HepG2 (cell line): ENCODE measurements around the gene IFIT1. TPM values are rescaled to one million over a fixed set of nuclear protein-coding genes. Genes with fewer than 3 reads are reported as not detected.

Source experiments
- ATAC-seq: fragments of 200-7000 bp; cut with Tn5 transposase; 3 replicates; pipeline ENCODE4 v1.9.1; 2020; ENCODE audit warnings: mild to moderate bottlenecking, moderate library complexity
- BruUV-seq: library from RNA; stranded (reverse); fragments of 400-500 nt; replicated peaks from 2 replicates; lab custom pipeline; 2021; lab: Mats Ljungman, UMichigan
- CTCF ChIA-PET: fragments of 300-600 bp; formaldehyde crosslinking; extraction: SDS; loops from one replicate; lab custom pipeline; 2021; ENCODE audit warnings: low total read pairs, inconsistent platforms, low intra/inter-chr PET ratio; lab: Yijun Ruan, JAX
- POLR2A ChIA-PET: fragments of 350-600 bp; sonication (Branson Sonifier 250); formaldehyde crosslinking; loops from one replicate; lab custom pipeline; 2020; ENCODE audit warnings: antibody characterized with exemption, inconsistent platforms; lab: Yijun Ruan, JAX
- DNase-seq: peaks from one replicate; pipeline ENCODE4 v3.0.0-alpha.2; 2015; ENCODE audit warnings: low spot score
- FAIRE-seq: peaks from 3 replicates; lab custom pipeline; 2011; peaks lifted over from hg19 to GRCh38; lab: Jason Lieb, UNC
- H2AFZ ChIP-seq: one replicate; pipeline ENCODE4 v1.6.1; 2011; ENCODE audit warnings: low read length, inconsistent platforms
- H3K27ac ChIP-seq: fragments of 300-600 bp; 3 replicates; pipeline ENCODE4 v1.8.0; 2011; ENCODE audit warnings: mixed run types, mild to moderate bottlenecking, mixed read lengths, low read length, inconsistent platforms; ENCODE audit not compliant: insufficient read depth; ENCODE audit errors: extremely low read length
- H3K27me3 ChIP-seq, 2 experiments: fragments of 200-600 bp in 1 of 2; 2 replicates in 1 of 2; 3 replicates in 1 of 2; pipeline versions ENCODE4 v1.6.0 to v1.8.0; 2011; ENCODE audit warnings: low read length in 2 of 2, mild to moderate bottlenecking in 2 of 2, moderate library complexity in 2 of 2, inconsistent platforms in 1 of 2; ENCODE audit not compliant: insufficient read depth in 2 of 2, control insufficient read depth in 1 of 2
- H3K36me3 ChIP-seq, 2 experiments: fragments of 200-600 bp in 1 of 2; replicated peaks in 1 of 2; 2 replicates in 1 of 2; 3 replicates in 1 of 2; pipeline versions ENCODE4 v1.5.1 to v1.8.0; 2011; ENCODE audit warnings: low read length in 2 of 2, inconsistent platforms in 1 of 2; ENCODE audit not compliant: insufficient read depth in 2 of 2, control insufficient read depth in 1 of 2
- H3K4me1 ChIP-seq: 2 replicates; pipeline ENCODE4 v1.5.1; 2012; ENCODE audit warnings: low read length, inconsistent platforms; ENCODE audit not compliant: insufficient read depth
- H3K4me2 ChIP-seq: 2 replicates; pipeline ENCODE4 v1.6.0; 2011; ENCODE audit warnings: low read depth, low read length, inconsistent platforms
- H3K4me3 ChIP-seq, 3 experiments: fragments of 200-600 bp in 1 of 3; sonication (generic), shearing (Covaris generic) in 1 of 3; replicated peaks in 1 of 3; 2 replicates each; pipeline ENCODE4 v1.5.1; 2011 to 2016; ENCODE audit warnings: low read length in 3 of 3, inconsistent platforms in 2 of 3, low read depth in 2 of 3, mild to moderate bottlenecking in 2 of 3, control low read depth in 1 of 3, mixed read lengths in 1 of 3; ENCODE audit not compliant: insufficient read depth in 1 of 3
- H3K79me2 ChIP-seq: one replicate; pipeline ENCODE4 v1.6.1; 2011; ENCODE audit warnings: low read length, inconsistent platforms; ENCODE audit not compliant: insufficient read depth
- H3K9ac ChIP-seq: 2 replicates; pipeline ENCODE4 v1.6.0; 2011; ENCODE audit warnings: mild to moderate bottlenecking, low read depth, low read length, inconsistent platforms; ENCODE audit not compliant: insufficient read depth
- H3K9me3 ChIP-seq: 2 replicates; pipeline ENCODE4 v1.5.1; 2012; ENCODE audit warnings: mild to moderate bottlenecking, low read length
- H4K20me1 ChIP-seq: 2 replicates; pipeline ENCODE4 v1.6.0; 2011; ENCODE audit warnings: inconsistent platforms, mild to moderate bottlenecking, low read length, moderate library complexity; ENCODE audit not compliant: insufficient read depth
- ESRRA ChIP-seq: sonication (generic); formaldehyde crosslinking; IDR thresholded peaks from 2 replicates; pipeline ENCODE4 v1.5.1; 2020; ENCODE audit warnings: mild to moderate bottlenecking, low read depth, missing genetic modification reagents
- PRPF4 ChIP-seq: fragments of 200-400 bp; formaldehyde crosslinking; IDR thresholded peaks from 2 replicates; pipeline ENCODE4 v1.6.1; 2016; ENCODE audit warnings: low read length, low read depth; ENCODE audit not compliant: poor library complexity, severe bottlenecking
- RAD21 ChIP-seq: fragments of 450-650 bp; formaldehyde crosslinking; IDR thresholded peaks from 2 replicates; pipeline ENCODE4 v1.5.0; 2020; ENCODE audit warnings: mild to moderate bottlenecking
- SALL2 ChIP-seq: sonication (generic); formaldehyde crosslinking; IDR thresholded peaks from 2 replicates; pipeline ENCODE4 v1.8.1; 2023; ENCODE audit warnings: mild to moderate bottlenecking, missing genetic modification reagents, inconsistent platforms
- STAG1 ChIP-seq: sonication (generic); formaldehyde crosslinking; IDR thresholded peaks from 2 replicates; pipeline ENCODE4 v1.4.0; 2020; ENCODE audit warnings: missing genetic modification reagents
- ZNF224 ChIP-seq: sonication (generic); formaldehyde crosslinking; IDR thresholded peaks from 2 replicates; pipeline ENCODE4 v1.5.0; 2020; ENCODE audit warnings: mild to moderate bottlenecking, missing genetic modification reagents
- ZNF253 ChIP-seq: sonication (generic); formaldehyde crosslinking; IDR thresholded peaks from 2 replicates; pipeline ENCODE4 v1.8.0; 2022; ENCODE audit warnings: mild to moderate bottlenecking, missing genetic modification reagents, borderline replicate concordance
- WGBS: methylation state at CpG from one replicate; pipeline ENCODE4 v1.1.6; 2017; ENCODE audit warnings: low lambda C conversion rate; 5-methylcytosine and 5-hydroxymethylcytosine counted together
- in situ Hi-C: cut with HindIII; loops from 2 replicates; pipeline ENCODE4 v1.10.0; 2017; ENCODE audit warnings: low pct_unique_long_range_greater_than_20kb; ENCODE audit not compliant: extremely low pct_ligation_motif_present
- intact Hi-C: fragments of 100-400 bp; cut with micrococcal nuclease; formaldehyde crosslinking; loops from one replicate; pipeline ENCODE4 v1.10.0; 2022; ENCODE audit not compliant: unreplicated experiment
- polyA plus RNA-seq, 8 experiments: library from polyadenylated mRNA; depleted of rRNA in 3 of 8; stranded (reverse) in 7 of 8; unstranded in 1 of 8; fragments of >200 nt; fragmentation: Illumina TruSeq in 4 of 8; extraction: Trizol in 4 of 8; gene quantifications; 2 replicates each; pipeline versions ENCODE4 v1.2.1 to v1.2.3, GENCODE V29; 2011 to 2016; ENCODE audit warnings: low read depth in 4 of 8, missing spikeins in 1 of 8, mixed read lengths in 1 of 8; ENCODE audit not compliant: insufficient read depth in 1 of 8
- total RNA-seq, 5 experiments: library from RNA; depleted of rRNA; stranded (reverse); fragments of >200 nt; fragmentation: Illumina TruSeq; extraction: Trizol; gene quantifications; 2 replicates each; pipeline ENCODE4 v1.2.3, GENCODE V29; 2016; ENCODE audit warnings: low read depth in 1 of 5
- TF ChIP-seq, protein P1 (sequence below): sonication (generic); formaldehyde crosslinking; IDR thresholded peaks from 2 replicates; pipeline ENCODE4 v1.8.0; 2022; ENCODE audit warnings: mild to moderate bottlenecking, missing genetic modification reagents; ENCODE audit not compliant: insufficient replicate concordance
- TF ChIP-seq, protein P2 (sequence below): sonication (generic); formaldehyde crosslinking; IDR thresholded peaks from 2 replicates; pipeline ENCODE4 v1.5.0; 2020; ENCODE audit warnings: missing genetic modification reagents
- TF ChIP-seq, protein P3 (sequence below): sonication (generic); formaldehyde crosslinking; IDR thresholded peaks from 2 replicates; pipeline ENCODE4 v1.4.0; 2020; ENCODE audit warnings: missing genetic modification reagents
- TF ChIP-seq, protein P4 (sequence below): sonication (generic); formaldehyde crosslinking; IDR thresholded peaks from 2 replicates; pipeline ENCODE4 v1.4.0; 2020; ENCODE audit warnings: missing genetic modification reagents

The IFIT1 gene
- total and polyA plus RNA-seq, 2 of the 13 experiments (the other 11 are each of a cell fraction or from before 2014, with no cell fraction given) = 1.5 to 5.5 TPM

DNA sequence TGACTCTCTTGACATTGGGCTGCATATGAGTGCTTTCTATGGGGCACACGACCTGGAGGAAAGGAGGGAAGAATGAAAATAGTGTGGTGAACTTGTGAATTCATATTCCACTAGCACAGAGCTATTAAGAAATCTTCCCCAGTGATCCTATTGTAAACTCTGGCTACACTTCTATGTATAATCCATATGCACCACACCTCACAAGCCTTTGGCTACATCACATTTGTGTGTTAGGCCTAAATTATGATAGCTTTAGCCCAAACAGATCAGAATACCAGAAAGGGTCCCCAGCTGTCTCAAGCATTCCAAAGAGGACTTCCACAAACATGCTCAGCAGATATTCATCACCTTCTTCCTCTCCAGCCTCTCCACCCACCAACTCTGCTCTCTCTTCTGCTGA, 24.3 kb upstream of the IFIT1 start (continued):
- TF ChIP-seq, protein P1, sequence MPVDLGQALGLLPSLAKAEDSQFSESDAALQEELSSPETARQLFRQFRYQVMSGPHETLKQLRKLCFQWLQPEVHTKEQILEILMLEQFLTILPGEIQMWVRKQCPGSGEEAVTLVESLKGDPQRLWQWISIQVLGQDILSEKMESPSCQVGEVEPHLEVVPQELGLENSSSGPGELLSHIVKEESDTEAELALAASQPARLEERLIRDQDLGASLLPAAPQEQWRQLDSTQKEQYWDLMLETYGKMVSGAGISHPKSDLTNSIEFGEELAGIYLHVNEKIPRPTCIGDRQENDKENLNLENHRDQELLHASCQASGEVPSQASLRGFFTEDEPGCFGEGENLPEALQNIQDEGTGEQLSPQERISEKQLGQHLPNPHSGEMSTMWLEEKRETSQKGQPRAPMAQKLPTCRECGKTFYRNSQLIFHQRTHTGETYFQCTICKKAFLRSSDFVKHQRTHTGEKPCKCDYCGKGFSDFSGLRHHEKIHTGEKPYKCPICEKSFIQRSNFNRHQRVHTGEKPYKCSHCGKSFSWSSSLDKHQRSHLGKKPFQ = no peak
- TF ChIP-seq, protein P2, sequence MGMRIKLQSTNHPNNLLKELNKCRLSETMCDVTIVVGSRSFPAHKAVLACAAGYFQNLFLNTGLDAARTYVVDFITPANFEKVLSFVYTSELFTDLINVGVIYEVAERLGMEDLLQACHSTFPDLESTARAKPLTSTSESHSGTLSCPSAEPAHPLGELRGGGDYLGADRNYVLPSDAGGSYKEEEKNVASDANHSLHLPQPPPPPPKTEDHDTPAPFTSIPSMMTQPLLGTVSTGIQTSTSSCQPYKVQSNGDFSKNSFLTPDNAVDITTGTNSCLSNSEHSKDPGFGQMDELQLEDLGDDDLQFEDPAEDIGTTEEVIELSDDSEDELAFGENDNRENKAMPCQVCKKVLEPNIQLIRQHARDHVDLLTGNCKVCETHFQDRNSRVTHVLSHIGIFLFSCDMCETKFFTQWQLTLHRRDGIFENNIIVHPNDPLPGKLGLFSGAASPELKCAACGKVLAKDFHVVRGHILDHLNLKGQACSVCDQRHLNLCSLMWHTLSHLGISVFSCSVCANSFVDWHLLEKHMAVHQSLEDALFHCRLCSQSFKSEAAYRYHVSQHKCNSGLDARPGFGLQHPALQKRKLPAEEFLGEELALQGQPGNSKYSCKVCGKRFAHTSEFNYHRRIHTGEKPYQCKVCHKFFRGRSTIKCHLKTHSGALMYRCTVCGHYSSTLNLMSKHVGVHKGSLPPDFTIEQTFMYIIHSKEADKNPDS = no peak
- no peak for TF ChIP-seq ESRRA
- TF ChIP-seq PRPF4 = no peak

DNA sequence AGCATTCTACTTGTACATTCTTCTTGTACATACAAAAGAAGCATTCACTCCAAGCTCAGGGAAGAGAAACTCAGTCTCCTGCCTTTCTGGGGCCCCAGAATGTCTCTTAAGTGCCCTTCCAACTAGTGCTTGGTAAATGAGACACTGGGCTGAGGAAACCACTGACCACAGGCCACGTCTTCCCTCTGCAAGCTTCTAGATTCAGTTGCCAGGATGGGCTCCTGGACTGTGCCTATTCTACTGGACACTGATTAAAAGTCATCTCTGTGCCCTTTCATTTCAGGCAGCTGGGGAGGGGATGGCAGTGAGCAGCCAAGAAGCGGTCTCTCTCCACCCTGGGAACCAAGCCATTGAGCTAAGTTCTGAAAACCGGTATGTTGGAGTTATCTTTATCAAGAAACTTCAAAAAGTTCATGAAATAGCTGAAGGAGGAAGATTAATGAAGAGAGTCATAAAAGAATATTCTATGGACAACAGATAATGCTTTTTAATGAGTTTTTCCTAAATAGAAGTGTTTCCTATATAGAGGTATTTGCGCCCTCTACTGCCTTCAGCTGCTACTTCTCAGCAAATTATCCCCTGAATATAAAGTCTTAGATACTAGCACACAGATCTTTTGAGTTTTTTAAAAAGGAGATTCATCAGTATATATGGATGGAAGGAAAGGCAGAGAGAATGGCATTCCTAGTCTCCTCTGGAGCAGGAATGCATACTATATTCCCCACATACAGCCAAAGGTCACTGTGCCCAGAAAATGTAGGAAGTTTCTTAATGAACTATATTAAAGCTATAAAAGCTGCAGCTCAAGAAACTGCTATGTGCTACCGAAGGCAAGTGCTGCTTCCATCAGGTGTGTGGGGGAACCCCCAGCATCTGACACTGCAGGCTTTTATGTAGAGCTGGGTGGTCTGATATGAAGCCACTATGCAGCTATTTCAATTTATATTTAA, 23.0 kb upstream of the IFIT1 start:
- Histone ChIP-seq H3K4me1 (peaks cover 30% of the 10 kb centered on the region), H3K4me2 (no peak overlapping the region), H3K9ac (no peak overlapping the region), H3K9me3 (no peaks in the 10 kb centered on the region), H3K27ac (no peak overlapping the region), H4K20me1 (no peaks in the 10 kb centered on the region), H3K4me3 (no peak overlapping the region), H3K27me3 (no peaks in the 10 kb centered on the region), H3K36me3 (no peaks in the 10 kb centered on the region), H2AFZ (no peak overlapping the region), H3K79me2 (no peaks in the 10 kb centered on the region)
- CTCF ChIA-PET = interaction anchor here (2.0 kb wide), 1 partner anchor 76 kb away, joined by 5 read pairs; no protein-coding TSS in a partner anchor
- no peak for ATAC-seq
- POLR2A ChIA-PET = interaction anchor here (1.0 kb wide), 1 partner anchor 17 kb away, joined by 6 read pairs; no protein-coding TSS in a partner anchor
- 60% methylated on average over 5 of the region's 5 CpGs for WGBS
- FAIRE-seq = no peak
- BruUV-seq = no TSS peak
- in situ Hi-C loops (loop anchor here (5.0 kb wide), 1 partner anchor 112 kb away; no protein-coding TSS in a partner anchor), intact Hi-C loops (loop anchor here (1.0 kb wide), 1 partner anchor 76 kb away; no protein-coding TSS in a partner anchor)
- no peak for DNase-seq
- TF ChIP-seq STAG1 (peak; percentile 61), RAD21 (peak; percentile 26; the same call in 1 of the 2 replicates), ZNF224 (CRISPR knock-in tag) (no peak), ZNF253 (no peak), SALL2 (CRISPR knock-in tag) (no peak)
- TF ChIP-seq, protein P3, sequence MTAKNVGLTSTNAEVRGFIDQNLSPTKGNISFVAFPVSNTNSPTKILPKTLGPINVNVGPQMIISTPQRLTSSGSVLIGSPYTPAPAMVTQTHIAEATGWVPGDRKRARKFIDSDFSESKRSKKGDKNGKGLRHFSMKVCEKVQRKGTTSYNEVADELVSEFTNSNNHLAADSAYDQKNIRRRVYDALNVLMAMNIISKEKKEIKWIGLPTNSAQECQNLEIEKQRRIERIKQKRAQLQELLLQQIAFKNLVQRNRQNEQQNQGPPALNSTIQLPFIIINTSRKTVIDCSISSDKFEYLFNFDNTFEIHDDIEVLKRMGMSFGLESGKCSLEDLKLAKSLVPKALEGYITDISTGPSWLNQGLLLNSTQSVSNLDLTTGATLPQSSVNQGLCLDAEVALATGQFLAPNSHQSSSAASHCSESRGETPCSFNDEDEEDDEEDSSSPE (CRISPR knock-in tag) = no peak
- TF ChIP-seq, protein P4, sequence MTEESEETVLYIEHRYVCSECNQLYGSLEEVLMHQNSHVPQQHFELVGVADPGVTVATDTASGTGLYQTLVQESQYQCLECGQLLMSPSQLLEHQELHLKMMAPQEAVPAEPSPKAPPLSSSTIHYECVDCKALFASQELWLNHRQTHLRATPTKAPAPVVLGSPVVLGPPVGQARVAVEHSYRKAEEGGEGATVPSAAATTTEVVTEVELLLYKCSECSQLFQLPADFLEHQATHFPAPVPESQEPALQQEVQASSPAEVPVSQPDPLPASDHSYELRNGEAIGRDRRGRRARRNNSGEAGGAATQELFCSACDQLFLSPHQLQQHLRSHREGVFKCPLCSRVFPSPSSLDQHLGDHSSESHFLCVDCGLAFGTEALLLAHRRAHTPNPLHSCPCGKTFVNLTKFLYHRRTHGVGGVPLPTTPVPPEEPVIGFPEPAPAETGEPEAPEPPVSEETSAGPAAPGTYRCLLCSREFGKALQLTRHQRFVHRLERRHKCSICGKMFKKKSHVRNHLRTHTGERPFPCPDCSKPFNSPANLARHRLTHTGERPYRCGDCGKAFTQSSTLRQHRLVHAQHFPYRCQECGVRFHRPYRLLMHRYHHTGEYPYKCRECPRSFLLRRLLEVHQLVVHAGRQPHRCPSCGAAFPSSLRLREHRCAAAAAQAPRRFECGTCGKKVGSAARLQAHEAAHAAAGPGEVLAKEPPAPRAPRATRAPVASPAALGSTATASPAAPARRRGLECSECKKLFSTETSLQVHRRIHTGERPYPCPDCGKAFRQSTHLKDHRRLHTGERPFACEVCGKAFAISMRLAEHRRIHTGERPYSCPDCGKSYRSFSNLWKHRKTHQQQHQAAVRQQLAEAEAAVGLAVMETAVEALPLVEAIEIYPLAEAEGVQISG (CRISPR knock-in tag) = no peak
